ENCODE measurements around the gene C1QTNF5. TPM values are rescaled to one million over a fixed set of nuclear protein-coding genes. Genes with fewer than 3 reads are reported as not detected.

The C1QTNF5 gene
- total RNA-seq, 4 donors from 2014 or later: 5.3 to 18.8 (median 10.3) TPM

GRCh38 chr11:119339589-119340334 lies 921 bp downstream of the C1QTNF5 start:
- peaks cover 42 to 74% (median 51%) of the 10 kb centered on the region in 3 donors for H3K4me1 ChIP-seq
- peak overlapping the region; percentile 36 to 74 (median 60) for H3K4me3 ChIP-seq
- intact Hi-C loops (cut with DNase I): no loop called here
- peaks cover 0 to 18% (median 0%) of the 10 kb centered on the region in 3 donors for H3K36me3 ChIP-seq
- H3K9me3 ChIP-seq: no peaks in the 10 kb centered on the region
- peaks cover 0 to 43% (median 0%) of the 10 kb centered on the region in 4 donors for H3K27me3 ChIP-seq
- peak overlapping the region; percentile 74 to 92 (median 90) for H3K27ac ChIP-seq
- TF ChIP-seq POLR2A (IDR thresholded peaks at IDR 0.05): peak in 1 of 4 donors; percentile 40
- peak; percentile 69 to 85 (median 81) for TF ChIP-seq CTCF (IDR thresholded peaks at IDR 0.05)
- no peak for DNase-seq
- WGBS, 2 donors: 9 to 47% methylated on average over 6 to 12 of the region's 86 CpGs

GRCh38 chr11:119338965-119339588 lies 1.6 kb downstream of the C1QTNF5 start:
- intact Hi-C loops (cut with DNase I): no loop called here
- Histone ChIP-seq H3K27me3 (peaks cover 0 to 43% (median 0%) of the 10 kb centered on the region in 4 donors), H3K4me3 (peak overlapping the region; percentile 36 to 74 (median 60)), H3K27ac (peak overlapping the region; percentile 74 to 92 (median 90)), H3K9me3 (no peaks in the 10 kb centered on the region), H3K4me1 (peaks cover 42 to 76% (median 52%) of the 10 kb centered on the region in 3 donors), H3K36me3 (peaks cover 0 to 18% (median 0%) of the 10 kb centered on the region in 3 donors)
- 43 to 77% methylated on average over 3 to 6 of the region's 11 CpGs for WGBS, 2 donors
- DNase-seq: no peak
- TF ChIP-seq CTCF (IDR thresholded peaks at IDR 0.05): no peak
- TF ChIP-seq POLR2A (IDR thresholded peaks at IDR 0.05): no peak

GRCh38 chr11:119338318-119338890 lies 2.3 kb downstream of the C1QTNF5 start:
- H3K4me3 ChIP-seq: peak overlapping the region in 2 of 4 donors; percentile 63 to 74
- H3K27ac ChIP-seq: peak overlapping the region in 3 of 4 donors; percentile 89 to 92 (median 91)
- DNase-seq: no peak
- intact Hi-C loops (cut with DNase I): no loop called here
- no peaks in the 10 kb centered on the region for H3K9me3 ChIP-seq
- H3K36me3 ChIP-seq: peaks cover 0 to 18% (median 0%) of the 10 kb centered on the region in 3 donors
- TF ChIP-seq CTCF (IDR thresholded peaks at IDR 0.05) (peak; percentile 65 to 84 (median 82)), POLR2A (IDR thresholded peaks at IDR 0.05) (no peak)
- peaks cover 42 to 83% (median 52%) of the 10 kb centered on the region in 3 donors for H3K4me1 ChIP-seq
- peaks cover 0 to 43% (median 0%) of the 10 kb centered on the region in 4 donors for H3K27me3 ChIP-seq
- WGBS, 2 donors: 13 to 25% methylated on average over 11 to 12 of the region's 17 CpGs

GRCh38 chr11:119337581-119338317 lies 2.9 kb downstream of the C1QTNF5 start:
- peak overlapping the region in 3 of 4 donors; percentile 52 to 92 (median 91) for H3K27ac ChIP-seq
- H3K36me3 ChIP-seq: peaks cover 0 to 18% (median 0%) of the 10 kb centered on the region in 3 donors
- 39 to 49% methylated on average over 3 to 4 of the region's 9 CpGs for WGBS, 2 donors
- intact Hi-C loops (cut with DNase I): no loop called here
- H3K4me1 ChIP-seq: peaks cover 42 to 83% (median 52%) of the 10 kb centered on the region in 3 donors
- TF ChIP-seq POLR2A (IDR thresholded peaks at IDR 0.05): no peak
- TF ChIP-seq CTCF (IDR thresholded peaks at IDR 0.05): no peak
- H3K9me3 ChIP-seq: no peaks in the 10 kb centered on the region
- no peak for DNase-seq
- H3K27me3 ChIP-seq: peaks cover 0 to 42% (median 0%) of the 10 kb centered on the region in 4 donors
- no peak overlapping the region for H3K4me3 ChIP-seq
